GM18858 (cell line): ENCODE data around the gene CFAP99.

Source experiments
- ATAC-seq: cut with Tn5 transposase; IDR thresholded peaks from one replicate; pipeline ENCODE4 v1.9.1; 2021; ENCODE audit not compliant: unreplicated experiment

Gene CFAP99

GRCh38 chr4:2445130-2445529 is 26.4 kb downstream of the CFAP99 start:
- no peak for ATAC-seq

DNA sequence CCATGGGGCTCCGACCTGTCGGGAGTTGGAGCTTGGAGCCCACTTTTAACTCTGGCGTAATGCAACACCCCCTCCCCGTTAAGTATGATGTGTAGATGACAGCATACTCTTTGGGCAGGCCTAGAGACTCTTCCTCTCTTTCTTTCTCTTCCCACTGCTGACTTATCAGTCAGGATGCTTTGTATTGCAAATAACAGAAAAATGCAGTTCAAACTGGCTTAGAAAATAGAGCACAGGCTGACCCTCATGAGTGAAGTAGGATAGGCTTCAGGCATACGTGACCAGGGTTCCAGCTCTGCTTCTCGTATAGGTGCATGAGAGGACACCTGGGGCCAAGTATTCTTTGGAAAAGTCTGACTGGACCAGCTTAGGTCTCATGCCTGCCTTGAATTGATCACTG is 26.8 kb downstream of the CFAP99 start:
- ATAC-seq = no peak

DNA sequence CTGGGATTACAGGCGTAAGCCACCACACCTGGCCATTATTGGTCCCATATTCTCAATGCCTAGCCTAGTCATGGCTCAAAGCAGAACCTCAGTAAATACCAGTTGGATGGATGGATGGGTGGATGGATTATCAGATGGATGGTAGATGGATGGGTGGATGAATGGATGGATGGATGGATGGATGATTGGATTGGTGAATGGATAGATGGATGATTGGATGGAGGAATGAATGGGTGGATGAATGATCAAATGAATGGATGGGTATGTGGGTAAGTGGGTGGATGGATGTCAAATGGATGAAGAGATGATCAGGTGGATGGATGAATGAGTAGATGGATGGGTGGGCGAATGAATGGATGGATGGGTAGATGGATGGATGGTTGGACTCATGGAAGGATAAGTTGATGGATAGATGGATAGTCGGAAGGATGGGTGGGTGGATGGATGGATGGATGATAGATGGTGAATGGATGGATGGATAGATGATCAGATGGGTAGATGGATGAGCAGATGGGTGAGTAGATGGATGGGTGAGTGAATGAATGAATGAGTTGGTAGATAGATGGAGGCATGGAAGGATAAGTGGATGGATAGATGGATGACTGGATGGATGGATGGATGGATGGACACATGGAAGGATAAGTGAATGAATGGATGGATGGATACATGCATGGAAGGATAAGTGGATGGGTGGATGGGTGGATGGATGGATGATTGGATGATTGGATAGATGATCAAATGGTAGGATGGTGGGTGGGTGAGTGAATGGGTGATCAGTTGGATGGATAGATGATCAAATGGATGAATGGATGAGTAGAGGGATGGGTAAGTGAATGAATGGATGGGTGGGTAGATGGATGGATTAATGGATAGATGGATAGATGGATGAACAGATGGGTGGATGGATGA is 28.2 kb downstream of the CFAP99 start:
- ATAC-seq = no peak

DNA sequence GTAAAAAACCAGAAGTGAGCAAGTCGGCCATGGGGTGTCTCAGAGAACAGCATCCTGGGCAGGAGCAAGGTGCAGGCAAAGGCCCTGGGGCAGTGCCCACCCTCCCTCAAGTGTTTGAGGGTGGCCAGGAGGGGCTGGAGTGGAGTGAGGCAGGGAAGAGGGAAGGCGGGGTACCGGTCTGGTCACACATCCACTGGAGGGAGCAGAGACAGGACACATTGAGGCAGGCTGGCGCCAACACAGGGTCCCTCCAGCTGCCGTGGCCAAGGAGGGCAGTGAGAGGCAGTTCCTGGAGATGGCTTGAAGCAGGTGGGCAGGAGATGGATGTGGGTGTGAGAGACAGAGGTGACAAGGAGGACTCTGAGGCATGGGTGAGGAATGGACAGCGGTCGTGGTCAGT is 29.8 kb downstream of the CFAP99 start:
- ATAC-seq = no peak

DNA sequence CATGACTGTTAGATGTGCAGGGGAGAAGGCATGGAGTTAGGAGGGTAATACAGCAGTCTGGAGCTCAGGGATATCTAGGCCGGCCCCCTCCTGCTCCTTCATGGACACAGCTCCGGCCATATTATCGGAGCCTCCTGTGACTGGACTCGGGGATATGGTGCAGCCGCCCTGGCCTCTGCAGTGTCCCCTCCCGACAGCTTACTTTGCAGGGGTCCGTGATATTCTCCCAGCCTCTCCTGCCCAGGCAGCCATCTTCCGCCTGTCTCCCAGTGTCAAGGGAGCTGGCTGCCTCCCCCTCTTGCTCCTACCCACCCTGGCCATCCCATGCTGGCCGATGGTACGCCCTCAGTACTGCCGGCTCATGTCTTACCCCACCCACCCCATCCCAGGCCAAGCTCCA is 30.3 kb downstream of the CFAP99 start:
- no peak for ATAC-seq

- ATAC-seq = no peak
These were observed 31.0 kb downstream of the CFAP99 start for GRCh38 chr4:2449511-2450392.

DNA sequence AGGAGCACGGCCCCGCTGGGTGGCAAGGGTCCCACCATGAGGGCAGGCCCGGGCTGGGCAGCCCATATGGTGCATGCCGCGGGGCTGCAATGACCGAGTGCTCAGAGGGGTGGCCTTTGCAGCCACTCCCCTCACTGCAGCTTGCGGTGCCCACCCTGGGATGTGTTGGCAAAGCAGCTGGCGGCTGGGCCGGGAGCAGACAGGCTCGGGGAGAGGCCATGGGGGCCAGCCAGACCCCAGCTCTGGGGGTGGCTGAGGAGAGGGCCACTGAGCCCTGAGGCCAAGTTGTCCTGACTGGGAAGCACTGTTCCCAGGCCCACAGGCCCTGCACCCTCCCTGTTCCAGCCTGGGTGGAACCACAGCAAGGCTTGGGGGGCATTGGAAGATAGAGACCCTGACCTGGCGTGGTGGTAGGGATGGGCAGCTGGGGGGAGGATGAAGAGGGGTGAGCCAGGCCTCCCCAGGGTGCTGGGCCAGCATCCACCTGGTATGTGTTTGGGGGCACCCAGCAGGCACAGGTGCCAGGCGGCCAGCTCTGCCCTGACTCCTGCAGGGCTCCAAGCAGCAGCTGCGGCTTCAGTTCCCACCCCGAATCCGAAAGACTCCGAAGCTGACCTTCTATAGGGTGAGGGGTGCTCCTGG is 31.8 kb downstream of the CFAP99 start:
- ATAC-seq = no peak

GRCh38 chr4:2451036-2451520 is 32.3 kb downstream of the CFAP99 start:
- no peak for ATAC-seq

- ATAC-seq = no peak
These were observed 33.3 kb downstream of the CFAP99 start for GRCh38 chr4:2451821-2452785.

DNA sequence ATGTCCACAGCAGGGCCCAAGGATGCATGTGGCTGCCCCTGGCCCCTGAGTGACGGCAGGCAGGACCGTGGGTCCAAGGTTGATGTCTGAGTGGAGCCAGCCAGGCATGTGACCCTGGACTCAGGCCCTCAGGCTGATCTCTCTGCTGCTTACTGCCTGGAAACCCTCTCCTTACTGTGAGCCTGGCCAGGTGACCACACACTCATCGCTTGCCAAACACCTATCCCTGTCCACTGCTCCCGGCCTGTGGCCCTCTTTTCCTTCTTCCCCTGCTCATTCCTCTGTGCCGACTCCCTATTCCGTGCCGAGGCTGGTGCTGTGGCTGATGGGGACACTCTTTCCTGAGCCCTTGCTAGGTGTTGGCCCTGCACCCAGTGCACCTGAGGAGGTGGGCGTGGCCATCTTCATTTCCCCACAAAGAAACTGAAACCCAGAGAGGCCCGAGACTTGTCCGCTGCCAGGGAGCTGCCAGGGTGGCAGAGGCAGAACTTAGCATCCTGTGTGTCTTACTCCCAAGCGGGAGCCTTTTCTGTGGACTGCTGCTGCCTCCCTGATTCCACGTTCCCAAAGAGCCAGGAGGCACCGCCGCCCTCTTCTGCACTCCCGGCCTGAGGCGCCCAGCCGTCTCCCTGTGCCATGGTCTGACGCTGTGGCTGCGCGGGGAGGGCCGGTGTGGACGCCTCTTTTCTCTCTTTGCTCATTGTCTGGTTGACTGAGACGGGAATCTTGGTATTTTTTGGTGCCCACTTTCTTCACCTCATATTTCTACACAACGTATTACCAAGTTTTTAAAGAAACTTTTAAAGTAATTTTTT is 38.9 kb downstream of the CFAP99 start:
- no peak for ATAC-seq

- no peak for ATAC-seq
These were observed 40.1 kb downstream of the CFAP99 start for GRCh38 chr4:2458546-2459491.

- no peak for ATAC-seq
These were observed 41.0 kb downstream of the CFAP99 start for GRCh38 chr4:2459589-2460349.

GRCh38 chr4:2461246-2461960 is 42.6 kb downstream of the CFAP99 start:
- ATAC-seq = no peak

GRCh38 chr4:2462218-2462991 is 43.6 kb downstream of the CFAP99 start:
- ATAC-seq = peak; percentile 60

DNA sequence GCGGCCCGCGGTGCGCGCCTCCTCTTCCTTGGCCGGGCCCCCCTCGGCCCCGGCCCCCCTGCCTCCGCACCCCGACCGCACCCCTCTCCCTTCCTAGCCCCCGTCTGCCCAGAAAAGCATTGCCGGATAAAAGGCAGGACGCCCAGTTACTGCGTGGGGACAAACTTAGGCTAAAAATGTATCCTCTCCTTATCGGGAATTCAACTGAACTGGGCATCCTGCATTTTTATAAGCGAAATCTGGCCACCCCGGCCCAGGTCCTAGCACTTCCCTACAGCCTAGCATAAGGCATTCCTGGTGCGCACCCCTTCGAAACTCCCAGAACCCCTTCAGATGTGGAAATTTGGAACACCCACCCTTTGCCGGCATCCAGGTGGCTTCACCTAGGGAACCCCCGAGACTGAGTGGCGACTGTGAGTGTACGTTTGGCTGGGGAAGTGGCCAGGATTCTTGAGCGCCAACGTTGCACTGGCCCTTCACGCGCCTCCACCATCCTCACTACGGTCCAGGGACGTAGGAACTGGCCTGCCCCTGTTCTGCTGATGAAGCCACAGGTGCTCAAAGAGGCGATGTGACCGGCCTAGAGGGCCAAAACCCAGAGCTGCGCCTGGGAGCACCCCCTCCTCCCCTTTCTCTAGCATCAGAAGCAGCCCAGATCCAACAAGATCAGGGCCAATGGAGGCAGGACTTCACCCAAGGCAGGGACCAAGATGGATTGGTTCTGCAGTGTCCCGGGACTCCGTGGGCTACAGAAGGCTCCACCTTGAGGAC is 44.4 kb downstream of the CFAP99 start:
- ATAC-seq = no peak
